ENCODE measurements around the gene FAIM2. TPM values are rescaled to one million over a fixed set of nuclear protein-coding genes. Genes with fewer than 3 reads are reported as not detected.

Gene FAIM2
- total and polyA plus RNA-seq, 9 donors = 3.6 to 16.1 (median 8.2) TPM

DNA sequence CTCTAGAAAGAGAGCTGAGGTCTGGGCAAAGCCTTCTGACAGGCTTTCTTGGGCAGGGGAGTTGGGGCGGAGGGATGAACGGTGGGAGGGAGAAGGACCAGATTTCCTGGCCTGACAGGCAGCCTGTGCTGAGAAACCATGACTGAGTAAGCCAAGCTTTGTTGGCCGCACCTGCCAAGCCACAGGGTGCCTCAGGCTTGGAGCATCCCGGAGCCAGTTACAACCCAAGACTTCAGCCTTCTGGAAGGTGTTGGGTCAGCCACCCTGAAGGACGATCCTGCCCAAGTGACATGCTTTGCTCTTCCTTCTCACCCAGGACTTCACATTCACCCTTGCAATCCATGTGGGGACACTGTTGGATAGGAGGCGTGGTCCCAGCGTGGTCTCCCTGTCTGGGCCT is 25.9 kb upstream of the FAIM2 start:
- H3K27ac ChIP-seq (ENCODE audit: low read length) = no peak overlapping the region
- H3K36me3 ChIP-seq (ENCODE audit: control insufficient read depth, insufficient read depth, low read length) = no peaks in the 10 kb centered on the region
- H3K27me3 ChIP-seq (ENCODE audit: control insufficient read depth, insufficient read depth, low read length) = peaks cover 2% of the 10 kb centered on the region
- H3K4me1 ChIP-seq (ENCODE audit: control insufficient read depth, insufficient read depth, low read length) = peaks cover 3% of the 10 kb centered on the region
- DNase-seq = no peak
- no peaks in the 10 kb centered on the region for H3K9me3 ChIP-seq (replicated peaks; ENCODE audit: control insufficient read depth, low read depth, low read length)
- WGBS (ENCODE audit: insufficient coverage) = 80% methylated on average over 6 of the region's 7 CpGs
- no peak overlapping the region for H3K4me3 ChIP-seq (ENCODE audit: low read length)

DNA sequence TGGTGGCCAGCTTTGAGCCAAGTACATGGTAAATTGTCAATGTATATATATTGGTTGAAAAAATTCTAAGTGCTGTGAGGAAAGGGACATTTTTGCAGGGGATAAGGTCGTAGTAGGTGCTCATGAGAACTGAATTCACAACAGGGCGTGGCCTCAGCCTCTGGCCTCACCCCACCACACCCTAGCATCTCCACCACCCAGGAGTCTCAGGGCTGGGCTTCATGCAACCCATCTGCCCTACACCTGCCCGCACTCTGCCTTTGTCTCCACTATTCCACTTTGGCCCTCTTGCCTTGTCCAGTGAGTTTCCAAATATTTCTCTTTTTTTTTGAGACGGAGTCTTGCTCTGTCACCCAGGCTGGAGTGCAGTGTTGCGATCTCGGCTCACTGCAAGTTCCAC is 24.8 kb upstream of the FAIM2 start:
- Histone ChIP-seq H3K9me3 (replicated peaks; ENCODE audit: control insufficient read depth, low read depth, low read length) (no peaks in the 10 kb centered on the region), H3K36me3 (ENCODE audit: control insufficient read depth, insufficient read depth, low read length) (no peaks in the 10 kb centered on the region), H3K27me3 (ENCODE audit: control insufficient read depth, insufficient read depth, low read length) (peaks cover 2% of the 10 kb centered on the region), H3K4me1 (ENCODE audit: control insufficient read depth, insufficient read depth, low read length) (peaks cover 11% of the 10 kb centered on the region), H3K27ac (ENCODE audit: low read length) (no peak overlapping the region), H3K4me3 (ENCODE audit: low read length) (no peak overlapping the region)
- DNase-seq = no peak
- WGBS (ENCODE audit: insufficient coverage) = 81% methylated on average over 4 of the region's 6 CpGs

DNA sequence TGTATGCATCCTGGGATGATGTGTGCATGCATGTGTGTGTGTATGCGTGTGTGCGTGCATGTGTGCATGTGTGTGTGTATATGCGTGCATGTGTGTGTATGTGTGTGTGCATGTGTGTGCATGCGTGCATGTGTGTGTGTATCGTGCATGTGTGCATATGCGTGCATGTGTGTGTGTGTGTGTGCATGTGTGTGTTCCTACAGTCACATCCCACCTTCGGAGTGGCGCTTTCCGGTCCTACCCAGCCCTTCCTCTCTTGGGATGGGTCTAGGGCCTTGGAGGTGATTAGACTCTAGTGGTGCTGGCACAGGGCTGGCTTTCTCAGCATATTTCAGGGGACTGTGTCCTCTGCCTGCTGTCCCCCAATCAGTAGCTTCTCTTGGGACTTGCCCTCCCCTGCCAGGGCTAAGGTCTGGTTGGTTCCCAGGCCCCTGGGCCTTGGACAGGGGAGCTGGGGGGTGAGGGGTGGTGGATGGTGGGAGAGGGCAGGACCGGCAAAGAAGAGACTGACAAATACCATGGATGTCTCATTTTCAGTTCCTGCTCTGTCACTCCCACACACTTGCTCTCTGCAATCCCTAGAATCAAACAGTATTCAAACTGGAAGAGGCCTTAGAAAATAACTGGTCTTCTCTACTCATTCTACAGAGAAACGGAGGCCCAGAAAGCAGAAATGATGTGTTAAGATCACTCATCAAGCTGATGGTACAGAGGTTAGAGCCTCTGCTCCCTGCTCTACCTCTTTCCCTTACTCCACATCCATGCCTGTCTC is 21.9 kb upstream of the FAIM2 start:
- Histone ChIP-seq H3K4me1 (ENCODE audit: control insufficient read depth, insufficient read depth, low read length) (peaks cover 25% of the 10 kb centered on the region), H3K27ac (ENCODE audit: low read length) (no peak overlapping the region), H3K9me3 (replicated peaks; ENCODE audit: control insufficient read depth, low read depth, low read length) (no peaks in the 10 kb centered on the region), H3K27me3 (ENCODE audit: control insufficient read depth, insufficient read depth, low read length) (peaks cover 2% of the 10 kb centered on the region), H3K4me3 (ENCODE audit: low read length) (no peak overlapping the region), H3K36me3 (ENCODE audit: control insufficient read depth, insufficient read depth, low read length) (no peaks in the 10 kb centered on the region)
- whole genome bisulfite sequencing (ENCODE audit: insufficient coverage) = 90% methylated on average over 2 of the region's 11 CpGs
- DNase-seq = no peak

DNA sequence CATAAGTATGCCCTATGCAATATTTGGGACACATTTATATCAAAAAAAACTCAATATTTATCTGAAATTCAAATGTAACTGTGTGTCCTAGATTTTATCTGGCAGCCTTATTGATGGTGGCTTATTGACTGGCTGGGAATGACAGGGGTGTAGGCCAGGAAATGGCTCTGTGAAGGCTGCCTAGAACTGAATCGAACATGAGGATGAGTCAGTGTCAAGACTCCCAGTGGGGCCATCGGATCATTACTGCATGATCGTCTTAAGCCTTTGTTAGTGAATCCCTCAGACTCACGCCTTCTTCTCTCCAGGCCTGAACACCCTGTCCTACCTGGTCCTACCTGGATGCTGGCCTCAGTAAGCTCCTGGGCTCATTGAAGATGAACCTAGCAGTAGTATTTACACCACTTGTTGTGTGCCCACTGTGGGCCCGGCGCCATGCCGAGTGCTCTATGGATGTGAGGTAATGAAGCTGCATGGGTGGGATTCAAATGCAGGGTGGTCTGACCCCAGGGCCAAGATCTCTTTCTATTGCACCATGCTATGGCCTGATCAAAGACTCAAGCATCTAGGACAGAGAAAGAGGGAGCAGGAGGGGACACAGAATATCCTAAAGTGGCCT is 21.0 kb upstream of the FAIM2 start:
- H3K27me3 ChIP-seq (ENCODE audit: control insufficient read depth, insufficient read depth, low read length) = peaks cover 2% of the 10 kb centered on the region
- peak; percentile 62 for DNase-seq
- no peak overlapping the region for H3K27ac ChIP-seq (ENCODE audit: low read length)
- no peak overlapping the region for H3K4me3 ChIP-seq (ENCODE audit: low read length)
- no peaks in the 10 kb centered on the region for H3K36me3 ChIP-seq (ENCODE audit: control insufficient read depth, insufficient read depth, low read length)
- H3K9me3 ChIP-seq (replicated peaks; ENCODE audit: control insufficient read depth, low read depth, low read length) = no peaks in the 10 kb centered on the region
- 73% methylated on average over 7 of the region's 7 CpGs for WGBS (ENCODE audit: insufficient coverage)
- H3K4me1 ChIP-seq (ENCODE audit: control insufficient read depth, insufficient read depth, low read length) = peaks cover 25% of the 10 kb centered on the region

DNA sequence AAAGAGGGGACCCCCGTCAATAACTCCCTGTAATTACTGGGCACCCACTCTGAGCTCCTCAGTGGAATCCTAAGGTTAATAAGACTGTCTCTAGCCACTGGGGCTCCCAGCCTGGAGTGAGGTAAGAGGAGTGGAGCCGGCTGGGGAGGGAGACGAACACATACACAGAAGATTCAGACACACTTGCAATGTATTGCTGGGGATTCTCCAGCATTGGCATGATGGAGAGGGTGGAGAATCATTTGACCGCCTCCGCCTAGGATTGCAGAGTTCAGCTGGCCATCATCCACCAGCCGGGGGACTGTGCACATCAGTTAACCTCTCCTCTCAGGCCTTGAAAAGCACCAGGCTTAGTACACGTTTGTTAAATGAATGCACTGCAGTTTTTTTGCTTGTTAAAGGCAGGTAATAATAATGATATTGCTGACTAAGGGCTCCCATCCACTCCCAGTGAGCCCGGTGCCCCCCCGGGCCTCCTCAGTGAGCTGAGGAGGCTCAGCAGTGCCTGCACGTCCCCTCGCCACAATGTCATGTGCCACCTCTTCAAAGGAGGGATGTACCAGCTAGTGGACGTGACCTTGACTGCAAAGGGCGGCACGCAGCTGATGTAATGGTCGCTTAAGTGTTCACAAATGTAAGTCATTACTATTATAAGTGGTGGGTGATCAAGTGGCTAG is 20.3 kb upstream of the FAIM2 start:
- WGBS (ENCODE audit: insufficient coverage) = 90% methylated on average over 7 of the region's 15 CpGs
- no peaks in the 10 kb centered on the region for H3K9me3 ChIP-seq (replicated peaks; ENCODE audit: control insufficient read depth, low read depth, low read length)
- no peaks in the 10 kb centered on the region for H3K27me3 ChIP-seq (ENCODE audit: control insufficient read depth, insufficient read depth, low read length)
- H3K4me3 ChIP-seq (ENCODE audit: low read length) = no peak overlapping the region
- peak; percentile 45 for DNase-seq
- H3K4me1 ChIP-seq (ENCODE audit: control insufficient read depth, insufficient read depth, low read length) = peaks cover 25% of the 10 kb centered on the region
- H3K27ac ChIP-seq (ENCODE audit: low read length) = no peak overlapping the region
- no peaks in the 10 kb centered on the region for H3K36me3 ChIP-seq (ENCODE audit: control insufficient read depth, insufficient read depth, low read length)

DNA sequence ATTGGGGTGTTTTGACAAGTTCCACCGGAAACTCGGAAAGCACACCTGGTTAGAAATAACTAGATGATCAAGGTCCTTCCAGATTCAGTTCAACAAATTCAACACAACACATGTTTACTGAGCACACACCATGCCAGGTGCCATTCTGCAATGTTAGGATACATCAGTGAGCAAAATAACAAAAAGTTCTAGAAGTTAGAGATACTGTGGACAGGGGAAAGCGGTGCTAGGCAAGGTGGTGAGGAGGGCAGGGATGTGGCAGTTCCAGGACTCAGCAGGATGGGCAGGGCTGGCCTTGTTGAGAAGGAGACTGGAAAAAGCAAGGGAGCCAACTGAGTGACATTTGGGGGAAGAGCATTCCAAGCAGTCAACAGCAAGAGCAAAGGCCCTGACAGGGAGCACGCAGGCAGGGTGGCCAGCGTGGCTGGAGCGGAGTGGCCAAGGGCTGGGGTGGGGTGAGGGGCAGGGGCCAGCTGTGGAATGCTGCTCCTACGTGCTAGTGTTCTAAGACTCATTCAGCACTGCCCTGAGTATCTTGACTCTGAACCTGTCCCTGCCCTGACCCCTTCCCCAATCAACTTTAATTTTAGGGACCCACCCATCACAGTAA is 19.4 kb upstream of the FAIM2 start:
- Histone ChIP-seq H3K4me1 (ENCODE audit: control insufficient read depth, insufficient read depth, low read length) (peaks cover 25% of the 10 kb centered on the region), H3K9me3 (replicated peaks; ENCODE audit: control insufficient read depth, low read depth, low read length) (no peaks in the 10 kb centered on the region), H3K4me3 (ENCODE audit: low read length) (no peak overlapping the region), H3K27me3 (ENCODE audit: control insufficient read depth, insufficient read depth, low read length) (no peaks in the 10 kb centered on the region), H3K27ac (ENCODE audit: low read length) (no peak overlapping the region), H3K36me3 (ENCODE audit: control insufficient read depth, insufficient read depth, low read length) (no peaks in the 10 kb centered on the region)
- 92% methylated on average over 4 of the region's 7 CpGs for WGBS (ENCODE audit: insufficient coverage)
- DNase-seq = no peak

DNA sequence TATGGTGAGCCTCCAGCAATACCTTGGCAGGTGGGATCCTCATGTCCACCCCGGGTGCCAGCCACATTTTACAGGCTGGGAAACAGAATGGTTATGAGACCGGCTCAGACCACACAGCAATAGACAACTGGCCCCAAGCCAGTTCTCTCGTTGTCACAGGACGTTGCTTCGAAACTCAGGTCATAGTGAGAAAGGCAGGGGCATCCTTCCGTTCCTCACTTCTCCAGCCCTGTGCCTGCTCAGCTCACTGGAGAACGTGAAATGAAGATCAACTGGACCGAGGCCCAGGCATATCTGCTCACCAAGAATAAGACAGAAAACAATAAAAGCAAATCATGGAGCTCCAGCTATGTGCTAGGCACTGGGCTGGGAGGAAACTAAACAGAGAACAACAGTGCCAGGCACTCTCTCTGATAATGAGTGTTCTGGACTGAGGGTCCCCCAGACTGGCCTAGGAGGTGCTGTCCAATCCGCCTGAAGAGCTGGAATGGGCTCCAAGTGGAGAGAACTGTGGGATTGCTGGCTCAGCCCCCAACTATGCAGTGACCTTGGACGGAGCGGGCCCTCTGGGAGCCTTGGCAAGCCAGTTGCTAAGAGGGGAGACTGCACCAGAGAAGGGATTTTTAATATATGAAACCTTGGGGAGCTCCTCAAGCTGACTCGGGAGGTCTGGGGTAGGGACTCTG is 18.8 kb upstream of the FAIM2 start:
- WGBS (ENCODE audit: insufficient coverage) = 36% methylated on average over 7 of the region's 12 CpGs
- peak; percentile 52 for DNase-seq

DNA sequence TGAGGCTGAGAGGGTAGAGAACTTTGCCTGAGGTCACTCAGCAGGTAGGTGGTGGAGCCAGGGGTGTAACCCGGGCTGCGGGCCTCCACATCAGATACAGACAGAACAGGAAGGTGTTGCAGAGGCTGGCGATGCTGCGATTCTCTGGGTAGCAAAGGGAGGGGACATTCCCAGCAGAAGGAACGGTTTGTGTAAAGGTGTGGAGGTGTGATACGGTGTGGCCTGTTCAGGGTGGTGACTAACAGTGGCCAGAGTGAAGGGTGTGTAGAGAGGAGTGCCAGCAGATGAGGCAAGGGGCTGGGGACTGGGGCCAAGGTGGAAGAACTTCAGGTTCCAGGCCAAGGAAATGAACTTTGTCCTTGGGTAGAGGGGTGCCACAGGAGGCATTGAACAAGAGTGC is 18.2 kb upstream of the FAIM2 start:
- Histone ChIP-seq H3K36me3 (ENCODE audit: control insufficient read depth, insufficient read depth, low read length) (no peaks in the 10 kb centered on the region), H3K4me3 (ENCODE audit: low read length) (no peak overlapping the region), H3K9me3 (replicated peaks; ENCODE audit: control insufficient read depth, low read depth, low read length) (no peaks in the 10 kb centered on the region), H3K4me1 (ENCODE audit: control insufficient read depth, insufficient read depth, low read length) (peaks cover 25% of the 10 kb centered on the region), H3K27me3 (ENCODE audit: control insufficient read depth, insufficient read depth, low read length) (no peaks in the 10 kb centered on the region), H3K27ac (ENCODE audit: low read length) (no peak overlapping the region)
- WGBS (ENCODE audit: insufficient coverage) = 73% methylated on average over 6 of the region's 6 CpGs
- DNase-seq = no peak

More for the DNA sequence above, 18.8 kb upstream of the FAIM2 start:
- Histone ChIP-seq H3K27ac (ENCODE audit: low read length) (no peak overlapping the region), H3K4me1 (ENCODE audit: control insufficient read depth, insufficient read depth, low read length) (peaks cover 25% of the 10 kb centered on the region), H3K9me3 (replicated peaks; ENCODE audit: control insufficient read depth, low read depth, low read length) (no peaks in the 10 kb centered on the region), H3K27me3 (ENCODE audit: control insufficient read depth, insufficient read depth, low read length) (no peaks in the 10 kb centered on the region), H3K36me3 (ENCODE audit: control insufficient read depth, insufficient read depth, low read length) (no peaks in the 10 kb centered on the region), H3K4me3 (ENCODE audit: low read length) (no peak overlapping the region)

DNA sequence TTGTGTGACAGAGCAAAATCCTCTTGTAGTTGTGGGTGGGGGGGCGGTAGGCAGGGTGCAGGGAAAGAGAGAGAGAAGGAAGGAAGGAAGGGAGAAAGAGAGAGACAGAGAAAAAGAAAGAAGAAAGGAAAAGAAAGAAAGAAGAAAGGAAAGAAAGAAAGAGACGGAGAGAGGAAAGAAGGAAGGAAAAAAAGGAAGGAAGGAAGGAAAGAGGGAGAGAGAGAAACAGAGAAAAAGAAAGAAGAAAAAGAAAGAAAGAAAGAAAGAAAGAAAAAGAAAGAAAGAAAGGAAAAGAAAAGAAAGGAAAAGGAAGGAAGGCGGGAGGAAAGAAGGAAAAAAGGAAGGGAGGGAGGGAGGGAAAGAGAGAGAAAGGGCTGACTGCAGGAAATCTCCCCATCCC is 17.6 kb upstream of the FAIM2 start:
- DNase-seq = no peak
- Histone ChIP-seq H3K9me3 (replicated peaks; ENCODE audit: control insufficient read depth, low read depth, low read length) (no peaks in the 10 kb centered on the region), H3K27ac (ENCODE audit: low read length) (no peak overlapping the region), H3K4me3 (ENCODE audit: low read length) (no peak overlapping the region), H3K36me3 (ENCODE audit: control insufficient read depth, insufficient read depth, low read length) (no peaks in the 10 kb centered on the region), H3K27me3 (ENCODE audit: control insufficient read depth, insufficient read depth, low read length) (no peaks in the 10 kb centered on the region), H3K4me1 (ENCODE audit: control insufficient read depth, insufficient read depth, low read length) (peaks cover 25% of the 10 kb centered on the region)
- WGBS (ENCODE audit: insufficient coverage) = 95% methylated on average over 2 of the region's 3 CpGs

DNA sequence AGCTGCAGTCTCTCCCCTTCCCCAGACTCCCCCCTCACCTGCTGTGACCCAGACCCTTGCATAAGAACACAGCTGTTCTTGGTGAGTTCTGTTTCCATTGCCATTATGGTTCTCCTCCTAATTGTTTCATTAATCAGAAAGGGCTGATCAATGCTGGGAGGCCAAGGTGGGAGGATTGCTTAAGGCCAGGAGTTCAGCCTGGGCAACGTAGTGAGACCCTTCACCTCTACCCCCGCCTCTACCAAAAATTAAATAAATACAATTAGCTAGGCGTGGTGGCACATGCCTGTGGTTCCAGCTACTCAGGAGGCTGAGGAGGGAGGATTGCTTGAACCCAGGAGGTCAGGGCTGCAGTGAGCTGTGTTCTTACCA is 17.2 kb upstream of the FAIM2 start:
- H3K36me3 ChIP-seq (ENCODE audit: control insufficient read depth, insufficient read depth, low read length) = no peaks in the 10 kb centered on the region
- H3K27ac ChIP-seq (ENCODE audit: low read length) = no peak overlapping the region
- H3K9me3 ChIP-seq (replicated peaks; ENCODE audit: control insufficient read depth, low read depth, low read length) = no peaks in the 10 kb centered on the region
- no peaks in the 10 kb centered on the region for H3K27me3 ChIP-seq (ENCODE audit: control insufficient read depth, insufficient read depth, low read length)
- DNase-seq = no peak
- H3K4me1 ChIP-seq (ENCODE audit: control insufficient read depth, insufficient read depth, low read length) = peaks cover 25% of the 10 kb centered on the region
- H3K4me3 ChIP-seq (ENCODE audit: low read length) = no peak overlapping the region
- WGBS (ENCODE audit: insufficient coverage) = 100% methylated on average over 1 of the region's 3 CpGs

All from muscle of leg (tissue), 11 donors.